OCI-LY7 (cell line): Measurements from ENCODE around the gene IL15.

Source experiments
- CTCF ChIP-seq: fragments of 200-600 bp; sonication (generic); conservative IDR thresholded peaks from 2 replicates; pipeline ENCODE4 v1.5.1; 2014; ENCODE audit warnings: mild to moderate bottlenecking, antibody characterized with exemption, low read length, moderate library complexity, mixed read lengths
- EZH2phosphoT487 ChIP-seq: fragments of 200-600 bp; sonication (generic); IDR thresholded peaks from 2 replicates; pipeline ENCODE4 v1.6.1; 2018; ENCODE audit warnings: low read depth, borderline replicate concordance, mild to moderate bottlenecking, mixed run types, antibody characterized with exemption, low read length, moderate library complexity, mixed read lengths

- TF ChIP-seq CTCF (no peak), EZH2phosphoT487 (no peak)
Observed at GRCh38 chr4:141684785-141685184, 48.4 kb downstream of the IL15 start.
